Esophagus muscularis mucosa (tissue), 4 donors: ENCODE measurements around the gene ARHGAP21. TPM values are rescaled to one million over a fixed set of nuclear protein-coding genes. Genes with fewer than 3 reads are reported as not detected.

Experiments used
- DNase-seq: peaks from one replicate; pipeline ENCODE4 v3.0.0-alpha.2; 2017; ENCODE audit errors: extremely low spot score
- H3K27ac ChIP-seq, 4 donors: fragments of 200-600 bp; sonication (generic); replicated peaks in 1 of 4; 1 replicate in 3 of 4; 2 replicates in 1 of 4; pipeline ENCODE4 v1.5.1; 2016 to 2019; ENCODE audit warnings: mild to moderate bottlenecking in 1 of 4
- H3K27me3 ChIP-seq, 4 donors: fragments of 200-600 bp; sonication (generic); one replicate each; pipeline versions ENCODE4 v1.5.1 to v1.6.0; 2016 to 2019
- H3K36me3 ChIP-seq, 4 donors: fragments of 200-600 bp; sonication (generic); one replicate each; pipeline ENCODE4 v1.5.1; 2016 to 2019
- H3K4me1 ChIP-seq, 4 donors: fragments of 200-600 bp; sonication (generic); one replicate each; pipeline ENCODE4 v1.5.1; 2016 to 2019
- H3K4me3 ChIP-seq, 4 donors: fragments of 200-600 bp; sonication (generic); 1 replicate in 2 of 4; 2 replicates in 2 of 4; pipeline ENCODE4 v1.5.1; 2016 to 2019; ENCODE audit warnings: mild to moderate bottlenecking in 4 of 4, moderate library complexity in 1 of 4
- H3K9me3 ChIP-seq, 4 donors: fragments of 200-600 bp; sonication (generic); 1 replicate in 3 of 4; 2 replicates in 1 of 4; pipeline ENCODE4 v1.5.1; 2016 to 2019
- CTCF ChIP-seq, 3 experiments: fragments of 200-600 bp in 2 of 3; fragments of 450-650 bp in 1 of 3; sonication (generic) in 2 of 3; IDR thresholded peaks; one replicate each; pipeline ENCODE4 v1.5.1; 2017 to 2019; ENCODE audit warnings: antibody characterized with exemption in 3 of 3, mild to moderate bottlenecking in 2 of 3, moderate library complexity in 1 of 3
- EP300 ChIP-seq: sonication (generic); formaldehyde crosslinking; IDR thresholded peaks from one replicate; pipeline ENCODE4 v1.6.1; 2017; ENCODE audit warnings: antibody characterized with exemption
- POLR2A ChIP-seq: fragments of 450-650 bp; IDR thresholded peaks from one replicate; pipeline ENCODE4 v1.6.1; 2017; ENCODE audit warnings: antibody characterized with exemption, moderate library complexity, mild to moderate bottlenecking, low read depth
- POLR2AphosphoS5 ChIP-seq, 2 donors: sonication (generic); formaldehyde crosslinking; IDR thresholded peaks; one replicate each; pipeline ENCODE4 v1.6.1; 2017; ENCODE audit warnings: antibody characterized with exemption in 2 of 2
- WGBS: methylation state at CpG from one replicate; pipeline ENCODE4 v1.1.5; 2018; 5-methylcytosine and 5-hydroxymethylcytosine counted together
- intact Hi-C: fragments of 100-400 bp; cut with DNase I; formaldehyde crosslinking; loops from one replicate; pipeline ENCODE4 v1.15.1; 2023
- total RNA-seq, 4 donors: library from RNA; depleted of rRNA; stranded (reverse); fragments of >200 nt; gene quantifications; one replicate each; pipeline versions ENCODE4 v1.1.0 to v1.2.1, GENCODE V29; 2016

ARHGAP21 gene
- total RNA-seq, 4 donors from 2014 or later = 52.7 to 65.7 (median 61.1) TPM

DNA sequence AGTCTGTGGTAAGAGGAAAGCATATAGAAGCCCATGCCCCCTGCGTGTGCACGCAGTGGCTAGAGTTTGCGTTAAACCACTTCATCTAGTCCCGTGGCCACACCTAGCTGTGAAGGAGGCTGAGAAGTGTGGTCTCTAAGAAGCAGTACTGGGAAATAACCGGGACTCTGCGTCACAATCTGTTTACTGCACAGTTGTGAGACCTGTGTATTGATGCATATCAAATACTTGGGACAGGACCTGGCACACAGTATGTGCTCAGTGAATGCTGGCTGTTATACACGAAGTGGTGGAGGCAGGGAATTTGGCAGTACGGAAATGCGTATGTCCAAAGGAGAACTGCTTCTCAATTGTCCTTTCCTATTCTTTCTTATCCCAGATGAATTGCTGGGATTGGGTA, 149.5 kb downstream of the ARHGAP21 start:
- no peak overlapping the region for H3K27ac ChIP-seq
- WGBS = 93% methylated on average over 9 of the region's 9 CpGs
- no peaks in the 10 kb centered on the region for H3K36me3 ChIP-seq
- H3K9me3 ChIP-seq = no peaks in the 10 kb centered on the region
- TF ChIP-seq CTCF (IDR thresholded peaks at IDR 0.05) (no peak), POLR2A (no peak), EP300 (no peak), POLR2AphosphoS5 (IDR thresholded peaks at IDR 0.05) (no peak)
- no peaks in the 10 kb centered on the region for H3K27me3 ChIP-seq
- H3K4me3 ChIP-seq = no peak overlapping the region
- H3K4me1 ChIP-seq = no peaks in the 10 kb centered on the region
- intact Hi-C loops = no loop called here
- no peak for DNase-seq

- H3K27ac ChIP-seq = no peak overlapping the region
- peaks cover 0 to 3% (median 0%) of the 10 kb centered on the region in 4 donors for H3K27me3 ChIP-seq
- H3K9me3 ChIP-seq = no peaks in the 10 kb centered on the region
- H3K36me3 ChIP-seq = no peaks in the 10 kb centered on the region
- TF ChIP-seq POLR2AphosphoS5 (IDR thresholded peaks at IDR 0.05) = no peak
- intact Hi-C loops = no loop called here
- no peaks in the 10 kb centered on the region for H3K4me1 ChIP-seq
- DNase-seq = peak; percentile 88
- H3K4me3 ChIP-seq = no peak overlapping the region
- 73% methylated on average over 7 of the region's 7 CpGs for WGBS
Observed at GRCh38 chr10:24571870-24572450, 151.7 kb downstream of the ARHGAP21 start.

GRCh38 chr10:24570658-24571426, 152.8 kb downstream of the ARHGAP21 start:
- Histone ChIP-seq H3K27ac (no peak overlapping the region), H3K4me3 (no peak overlapping the region), H3K9me3 (no peaks in the 10 kb centered on the region), H3K27me3 (peaks cover 0 to 8% (median 0%) of the 10 kb centered on the region in 4 donors), H3K36me3 (no peaks in the 10 kb centered on the region), H3K4me1 (no peaks in the 10 kb centered on the region)
- peak; percentile 89 for DNase-seq
- WGBS = 93% methylated on average over 8 of the region's 9 CpGs
- no peak for TF ChIP-seq CTCF (IDR thresholded peaks at IDR 0.05)
- TF ChIP-seq POLR2A = no peak
- TF ChIP-seq POLR2AphosphoS5 (IDR thresholded peaks at IDR 0.05) = no peak
- no peak for TF ChIP-seq EP300
- intact Hi-C loops = no loop called here

DNA sequence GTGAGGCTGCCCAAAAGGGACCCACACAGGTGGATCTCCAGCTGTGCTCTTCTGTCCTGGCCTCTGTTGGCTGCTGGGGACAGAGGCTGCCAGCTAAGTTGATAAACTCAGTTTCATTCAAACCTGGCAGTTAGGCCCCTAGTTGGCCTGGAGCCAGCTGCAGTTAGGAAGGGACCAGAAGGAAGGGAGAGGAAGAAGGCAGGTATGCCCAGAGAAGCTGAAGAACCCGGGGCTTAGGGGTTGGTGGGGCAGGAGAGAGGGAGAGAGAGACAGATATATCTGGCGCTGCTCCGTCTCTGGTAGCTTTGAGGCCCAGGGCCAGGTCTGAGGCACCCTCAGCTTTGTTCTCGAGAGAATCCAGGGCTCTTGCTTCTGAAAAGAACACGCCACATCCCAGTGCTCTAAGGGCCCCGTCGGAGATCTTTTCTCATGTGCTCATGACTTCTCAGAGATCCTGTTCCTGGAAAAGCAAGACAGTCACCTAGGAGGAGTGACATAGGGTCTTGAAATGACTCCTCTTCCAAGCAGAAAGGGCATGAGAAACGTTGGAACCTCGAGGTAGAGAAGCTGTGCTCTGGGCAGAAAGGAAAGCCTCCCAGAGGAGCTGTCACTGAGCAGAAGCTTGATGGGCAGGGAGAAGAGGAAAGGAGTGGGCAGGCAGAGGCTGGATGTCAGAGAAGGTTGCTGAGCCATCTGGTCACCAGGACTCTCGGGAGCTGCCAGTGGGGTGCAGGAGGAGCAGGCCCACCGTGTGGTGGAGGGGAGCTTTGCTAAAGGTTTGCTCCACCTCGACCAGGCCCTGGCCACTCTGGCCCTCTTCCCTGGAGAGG, 153.6 kb downstream of the ARHGAP21 start:
- no peaks in the 10 kb centered on the region for H3K9me3 ChIP-seq
- WGBS = 83% methylated on average over 12 of the region's 12 CpGs
- intact Hi-C loops = no loop called here
- no peaks in the 10 kb centered on the region for H3K36me3 ChIP-seq
- H3K27me3 ChIP-seq = peaks cover 0 to 8% (median 0%) of the 10 kb centered on the region in 4 donors
- H3K27ac ChIP-seq = no peak overlapping the region
- TF ChIP-seq POLR2A = no peak
- no peak for DNase-seq
- H3K4me3 ChIP-seq = no peak overlapping the region
- no peaks in the 10 kb centered on the region for H3K4me1 ChIP-seq

DNA sequence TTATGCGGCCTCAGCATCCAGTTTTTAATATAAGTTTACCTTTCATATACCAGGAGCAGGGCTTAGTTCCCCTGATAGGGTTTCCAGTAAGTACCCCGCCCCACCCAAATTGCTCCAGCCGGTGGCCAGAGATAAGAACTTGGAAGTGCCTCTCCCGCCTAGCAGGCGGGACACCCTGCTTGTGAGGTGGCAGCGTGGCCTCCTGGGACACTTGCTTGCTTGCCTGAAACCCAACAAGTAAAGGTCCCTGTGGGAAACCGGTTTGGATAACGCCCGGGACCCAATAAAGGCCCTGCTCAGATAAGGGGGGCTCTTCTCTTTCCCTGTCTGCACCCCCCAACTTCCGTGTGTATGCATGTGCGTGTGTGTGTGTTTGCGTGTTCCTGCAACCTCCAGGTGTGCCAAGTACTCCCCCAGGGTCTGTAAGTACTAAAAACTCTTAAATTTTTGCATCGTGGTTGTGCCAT, 154.3 kb downstream of the ARHGAP21 start:
- Histone ChIP-seq H3K4me3 (no peak overlapping the region), H3K4me1 (no peaks in the 10 kb centered on the region), H3K36me3 (no peaks in the 10 kb centered on the region), H3K27me3 (peaks cover 0 to 8% (median 0%) of the 10 kb centered on the region in 4 donors), H3K9me3 (no peaks in the 10 kb centered on the region), H3K27ac (no peak overlapping the region)
- no peak for TF ChIP-seq CTCF (IDR thresholded peaks at IDR 0.05)
- no peak for TF ChIP-seq POLR2AphosphoS5 (IDR thresholded peaks at IDR 0.05)
- no peak for TF ChIP-seq EP300
- TF ChIP-seq POLR2A = no peak
- DNase-seq = no peak
- intact Hi-C loops = no loop called here
- WGBS = 94% methylated on average over 11 of the region's 13 CpGs
